Left ventricle myocardium inferior (tissue), 1 donor: ENCODE results near the gene KIAA1217. TPM values are rescaled to one million over a fixed set of nuclear protein-coding genes. Genes with fewer than 3 reads are reported as not detected.
A peak's percentile ranks its signal among the peaks of the same experiment; 100 is the strongest.

Source experiments
- DNase-seq: peaks from one replicate; pipeline ENCODE4 v3.0.0-alpha.2; 2020
- H3K27ac ChIP-seq: fragments of 200-600 bp; replicated peaks from 2 replicates; pipeline ENCODE4 v1.8.0; 2021
- H3K27me3 ChIP-seq: fragments of 200-600 bp; 2 replicates; pipeline ENCODE4 v1.8.0; 2021; ENCODE audit warnings: low read depth
- H3K36me3 ChIP-seq: fragments of 200-600 bp; 2 replicates; pipeline ENCODE4 v1.8.0; 2021
- H3K4me1 ChIP-seq: fragments of 200-600 bp; 2 replicates; pipeline ENCODE4 v1.8.0; 2021
- H3K4me3 ChIP-seq: fragments of 200-600 bp; 2 replicates; pipeline ENCODE4 v1.8.0; 2021; ENCODE audit warnings: mild to moderate bottlenecking, moderate library complexity
- H3K9me3 ChIP-seq: fragments of 200-600 bp; replicated peaks from 2 replicates; pipeline ENCODE4 v1.8.0; 2021
- intact Hi-C: fragments of 100-400 bp; cut with micrococcal nuclease; formaldehyde crosslinking; loops from one replicate; pipeline ENCODE4 v1.11.0; 2022
- total RNA-seq: library from RNA; stranded (reverse); fragmentation: NEBNext Ultra II Directional; extraction: Animal tissue kit (Norgen Biotek cat#: 25700); gene quantifications from one replicate; pipeline ENCODE4 v1.2.1, GENCODE V29; 2021
- TF ChIP-seq, protein P1 (sequence below): fragments of 200-600 bp; IDR thresholded peaks from 2 replicates; pipeline ENCODE4 v1.8.0; 2021; ENCODE audit warnings: antibody characterized with exemption, mild to moderate bottlenecking, borderline replicate concordance
- donor health status: DM: no; HTN: yes; CAD: no; lungs with severe emphysema.

The KIAA1217 gene
- total RNA-seq, 1 donor from 2014 or later: 30.2 TPM

DNA sequence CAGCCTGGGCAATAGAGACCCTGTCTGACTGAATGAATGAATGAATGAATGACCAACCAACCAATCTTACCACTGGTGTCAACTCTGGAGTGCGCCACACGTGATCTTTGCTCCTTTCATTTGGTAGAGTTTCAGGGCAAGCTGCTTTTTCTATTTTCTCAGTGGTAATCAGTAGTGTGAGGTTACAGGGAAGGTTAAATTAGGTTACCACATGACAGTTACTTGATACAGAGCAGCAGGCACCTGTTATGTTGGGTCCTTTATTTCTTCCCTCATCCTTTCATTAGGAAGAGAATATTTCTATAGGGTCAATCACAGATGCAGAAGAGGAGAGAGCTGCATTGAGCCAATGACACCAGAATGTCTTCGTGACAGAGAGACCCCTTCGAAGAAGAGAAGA is 167.8 kb downstream of the KIAA1217 start:
- Histone ChIP-seq H3K4me3 (no peak overlapping the region), H3K9me3 (no peaks in the 10 kb centered on the region), H3K4me1 (peaks cover 4% of the 10 kb centered on the region), H3K27ac (no peak overlapping the region), H3K36me3 (peaks cover 11% of the 10 kb centered on the region), H3K27me3 (no peaks in the 10 kb centered on the region)
- TF ChIP-seq, protein P1, sequence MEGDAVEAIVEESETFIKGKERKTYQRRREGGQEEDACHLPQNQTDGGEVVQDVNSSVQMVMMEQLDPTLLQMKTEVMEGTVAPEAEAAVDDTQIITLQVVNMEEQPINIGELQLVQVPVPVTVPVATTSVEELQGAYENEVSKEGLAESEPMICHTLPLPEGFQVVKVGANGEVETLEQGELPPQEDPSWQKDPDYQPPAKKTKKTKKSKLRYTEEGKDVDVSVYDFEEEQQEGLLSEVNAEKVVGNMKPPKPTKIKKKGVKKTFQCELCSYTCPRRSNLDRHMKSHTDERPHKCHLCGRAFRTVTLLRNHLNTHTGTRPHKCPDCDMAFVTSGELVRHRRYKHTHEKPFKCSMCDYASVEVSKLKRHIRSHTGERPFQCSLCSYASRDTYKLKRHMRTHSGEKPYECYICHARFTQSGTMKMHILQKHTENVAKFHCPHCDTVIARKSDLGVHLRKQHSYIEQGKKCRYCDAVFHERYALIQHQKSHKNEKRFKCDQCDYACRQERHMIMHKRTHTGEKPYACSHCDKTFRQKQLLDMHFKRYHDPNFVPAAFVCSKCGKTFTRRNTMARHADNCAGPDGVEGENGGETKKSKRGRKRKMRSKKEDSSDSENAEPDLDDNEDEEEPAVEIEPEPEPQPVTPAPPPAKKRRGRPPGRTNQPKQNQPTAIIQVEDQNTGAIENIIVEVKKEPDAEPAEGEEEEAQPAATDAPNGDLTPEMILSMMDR: no peak
- intact Hi-C loops: no loop called here
- DNase-seq: no peak

DNA sequence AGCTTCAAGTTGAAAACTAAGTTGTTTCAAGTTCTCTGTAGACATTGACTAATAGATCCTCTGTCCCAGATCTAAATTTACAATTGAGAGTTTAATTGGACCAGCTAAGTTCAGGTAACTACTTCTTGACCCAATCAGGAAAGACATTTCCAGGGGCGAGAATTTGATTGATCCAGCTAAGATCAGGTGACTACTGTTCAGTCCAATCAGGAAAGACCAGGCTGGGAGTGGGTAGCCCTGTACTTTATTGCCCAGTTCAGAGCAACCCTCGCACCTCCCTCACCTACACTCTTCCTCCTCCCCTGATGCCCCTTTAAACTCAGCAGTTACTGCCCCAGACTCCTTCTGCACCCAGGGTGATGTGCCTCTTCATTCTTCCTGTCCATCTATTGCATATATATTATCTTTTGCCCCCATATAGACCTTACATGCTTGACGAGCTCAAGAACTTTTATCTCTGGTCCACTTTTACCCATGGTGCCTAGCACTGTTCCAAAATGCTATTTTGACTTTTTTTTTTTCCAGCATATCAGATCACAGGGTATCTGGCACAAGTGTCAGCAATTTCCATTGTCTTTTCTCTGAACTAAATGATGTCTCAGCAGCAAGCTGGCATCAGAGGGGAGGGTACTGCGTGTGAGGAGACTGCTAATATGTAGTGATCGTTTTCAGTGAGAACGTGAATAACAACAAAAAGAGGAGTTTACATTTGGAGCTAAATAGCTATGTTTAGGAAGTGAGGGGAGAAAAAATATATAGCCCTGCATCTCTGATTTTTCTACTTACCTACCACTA is 169.4 kb downstream of the KIAA1217 start:
- no peaks in the 10 kb centered on the region for H3K27me3 ChIP-seq
- no peak for DNase-seq
- H3K27ac ChIP-seq: no peak overlapping the region
- no peaks in the 10 kb centered on the region for H3K9me3 ChIP-seq
- intact Hi-C loops: no loop called here
- TF ChIP-seq, protein P1: no peak
- peaks cover 17% of the 10 kb centered on the region for H3K36me3 ChIP-seq
- H3K4me3 ChIP-seq: no peak overlapping the region
- peaks cover 16% of the 10 kb centered on the region for H3K4me1 ChIP-seq

DNA sequence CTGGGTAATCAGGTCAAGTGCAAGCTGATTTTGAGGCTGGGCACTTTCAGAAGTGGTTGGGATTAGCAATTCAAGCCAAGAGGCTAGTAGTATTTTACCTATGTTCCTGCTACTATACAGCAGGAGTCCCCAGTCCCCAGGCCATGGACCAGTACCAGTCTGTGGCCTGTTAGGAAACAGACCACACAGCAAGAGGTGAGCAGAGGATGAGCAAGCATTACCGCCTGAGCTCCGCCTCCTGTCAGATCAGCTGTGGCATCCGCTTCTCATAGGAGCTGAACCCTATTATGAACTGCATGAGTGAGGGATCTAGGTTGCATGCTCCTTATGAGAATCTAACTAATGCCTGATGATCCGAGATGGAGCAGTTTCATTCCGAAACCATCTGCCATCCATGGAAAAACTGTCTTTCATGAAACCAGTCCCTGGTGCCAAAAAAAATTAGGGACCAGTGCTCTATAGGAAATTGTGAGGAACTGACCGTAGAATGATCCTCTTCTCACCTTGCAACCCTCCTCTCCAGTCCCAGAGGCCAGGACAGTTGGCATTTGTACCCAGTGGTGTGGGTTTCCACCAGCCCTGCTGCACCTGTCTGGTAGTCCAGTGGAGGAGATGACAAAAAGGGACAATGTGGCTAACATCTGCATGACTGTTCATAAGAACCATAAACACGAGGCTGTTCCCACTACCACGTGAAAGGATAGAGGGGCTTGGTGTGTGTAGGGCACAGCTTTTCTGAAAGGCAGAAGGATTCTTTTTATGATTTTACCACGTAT is 172.5 kb downstream of the KIAA1217 start:
- intact Hi-C loops: no loop called here
- TF ChIP-seq, protein P1: no peak
- H3K9me3 ChIP-seq: no peaks in the 10 kb centered on the region
- no peak for DNase-seq
- H3K36me3 ChIP-seq: peaks cover 23% of the 10 kb centered on the region
- H3K27me3 ChIP-seq: no peaks in the 10 kb centered on the region
- H3K4me3 ChIP-seq: no peak overlapping the region
- no peak overlapping the region for H3K27ac ChIP-seq
- peaks cover 45% of the 10 kb centered on the region for H3K4me1 ChIP-seq

DNA sequence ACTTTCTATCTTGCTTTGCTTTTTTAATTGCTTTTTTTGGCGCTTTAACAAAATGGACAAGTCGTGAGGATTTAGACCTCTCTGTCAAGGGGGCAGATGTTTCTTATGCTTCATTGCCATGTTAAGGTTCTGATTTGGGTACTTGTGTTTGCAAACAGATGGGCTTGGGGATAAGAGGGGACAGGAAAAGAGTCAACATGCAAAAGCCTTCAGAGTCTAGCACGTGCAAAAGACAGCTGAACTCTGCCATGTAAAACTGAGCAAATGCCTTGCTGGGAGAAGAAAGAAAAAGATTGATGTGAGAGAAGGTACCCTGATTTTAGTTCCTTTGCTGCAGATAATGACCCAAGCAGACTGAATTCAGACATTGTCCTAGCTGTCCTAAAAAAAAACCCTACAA is 173.1 kb downstream of the KIAA1217 start:
- Histone ChIP-seq H3K27me3 (no peaks in the 10 kb centered on the region), H3K4me3 (no peak overlapping the region), H3K4me1 (peaks cover 47% of the 10 kb centered on the region), H3K36me3 (peaks cover 23% of the 10 kb centered on the region), H3K9me3 (no peaks in the 10 kb centered on the region), H3K27ac (peak overlapping the region; percentile 75)
- intact Hi-C loops: no loop called here
- no peak for DNase-seq
- TF ChIP-seq, protein P1: no peak

DNA sequence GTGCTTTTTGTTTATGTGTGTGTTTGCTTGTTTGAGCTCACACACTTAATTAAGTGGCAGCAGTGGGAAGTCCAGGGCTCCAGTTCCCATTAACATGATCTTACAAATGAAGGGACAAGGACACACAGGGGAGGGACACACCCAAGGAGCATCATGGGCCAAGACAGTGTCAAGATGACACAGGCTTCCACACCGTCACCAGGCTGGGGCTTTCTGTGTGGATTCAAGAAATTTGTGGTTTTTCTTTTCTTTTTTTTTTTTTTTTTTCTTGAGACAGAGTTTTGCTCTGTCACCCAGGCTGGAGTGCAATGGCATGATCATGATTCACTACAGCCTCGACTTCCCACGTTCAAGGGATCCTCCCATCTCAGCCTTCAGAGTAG is 173.6 kb downstream of the KIAA1217 start:
- Histone ChIP-seq H3K27ac (peak overlapping the region; percentile 75), H3K27me3 (no peaks in the 10 kb centered on the region), H3K4me3 (no peak overlapping the region), H3K4me1 (peaks cover 47% of the 10 kb centered on the region), H3K36me3 (peaks cover 23% of the 10 kb centered on the region), H3K9me3 (no peaks in the 10 kb centered on the region)
- intact Hi-C loops: no loop called here
- TF ChIP-seq, protein P1: no peak
- DNase-seq: no peak
